ENCODE data around the gene PLIN5.

PLIN5 gene

GRCh38 chr19:4505570-4506448 lies 29.2 kb downstream of the PLIN5 start:
- DNase-seq (ENCODE audit: low spot score) = no peak

- no peak for DNase-seq (ENCODE audit: low spot score)
These were observed 30.0 kb downstream of the PLIN5 start for GRCh38 chr19:4504891-4505569.

GRCh38 chr19:4504297-4504701 lies 30.7 kb downstream of the PLIN5 start:
- DNase-seq (ENCODE audit: low spot score) = no peak

- no peak for DNase-seq (ENCODE audit: low spot score)
These were observed 31.2 kb downstream of the PLIN5 start for GRCh38 chr19:4503825-4504170.

- no peak for DNase-seq (ENCODE audit: low spot score)
These were observed 31.7 kb downstream of the PLIN5 start for GRCh38 chr19:4503132-4503824.

GRCh38 chr19:4502282-4503131 lies 32.5 kb downstream of the PLIN5 start:
- DNase-seq (ENCODE audit: low spot score) = no peak

GRCh38 chr19:4501691-4502090 lies 33.3 kb downstream of the PLIN5 start:
- no peak for DNase-seq (ENCODE audit: low spot score)

- no peak for DNase-seq (ENCODE audit: low spot score)
These were observed 34.0 kb downstream of the PLIN5 start for GRCh38 chr19:4500841-4501591.

- DNase-seq (ENCODE audit: low spot score) = no peak
These were observed 35.2 kb downstream of the PLIN5 start for GRCh38 chr19:4499855-4500254.

- no peak for DNase-seq (ENCODE audit: low spot score)
These were observed 35.7 kb downstream of the PLIN5 start for GRCh38 chr19:4499318-4499717.

GRCh38 chr19:4498694-4499093 lies 36.3 kb downstream of the PLIN5 start:
- DNase-seq (ENCODE audit: low spot score) = no peak

GRCh38 chr19:4497770-4498389 lies 37.1 kb downstream of the PLIN5 start:
- DNase-seq (ENCODE audit: low spot score) = no peak

- DNase-seq (ENCODE audit: low spot score) = no peak
These were observed 38.7 kb downstream of the PLIN5 start for GRCh38 chr19:4496304-4496703.

GRCh38 chr19:4495471-4495870 lies 39.6 kb downstream of the PLIN5 start:
- DNase-seq (ENCODE audit: low spot score) = no peak

- no peak for DNase-seq (ENCODE audit: low spot score)
These were observed 40.3 kb downstream of the PLIN5 start for GRCh38 chr19:4494691-4495064.

- no peak for DNase-seq (ENCODE audit: low spot score)
These were observed 40.9 kb downstream of the PLIN5 start for GRCh38 chr19:4493929-4494690.

GRCh38 chr19:4493104-4493928 lies 41.7 kb downstream of the PLIN5 start:
- DNase-seq (ENCODE audit: low spot score) = no peak

- DNase-seq (ENCODE audit: low spot score) = no peak
These were observed 42.5 kb downstream of the PLIN5 start for GRCh38 chr19:4492337-4493103.

Data from LoVo (cell line).